ENCODE data around the gene GRIP2.

DNA sequence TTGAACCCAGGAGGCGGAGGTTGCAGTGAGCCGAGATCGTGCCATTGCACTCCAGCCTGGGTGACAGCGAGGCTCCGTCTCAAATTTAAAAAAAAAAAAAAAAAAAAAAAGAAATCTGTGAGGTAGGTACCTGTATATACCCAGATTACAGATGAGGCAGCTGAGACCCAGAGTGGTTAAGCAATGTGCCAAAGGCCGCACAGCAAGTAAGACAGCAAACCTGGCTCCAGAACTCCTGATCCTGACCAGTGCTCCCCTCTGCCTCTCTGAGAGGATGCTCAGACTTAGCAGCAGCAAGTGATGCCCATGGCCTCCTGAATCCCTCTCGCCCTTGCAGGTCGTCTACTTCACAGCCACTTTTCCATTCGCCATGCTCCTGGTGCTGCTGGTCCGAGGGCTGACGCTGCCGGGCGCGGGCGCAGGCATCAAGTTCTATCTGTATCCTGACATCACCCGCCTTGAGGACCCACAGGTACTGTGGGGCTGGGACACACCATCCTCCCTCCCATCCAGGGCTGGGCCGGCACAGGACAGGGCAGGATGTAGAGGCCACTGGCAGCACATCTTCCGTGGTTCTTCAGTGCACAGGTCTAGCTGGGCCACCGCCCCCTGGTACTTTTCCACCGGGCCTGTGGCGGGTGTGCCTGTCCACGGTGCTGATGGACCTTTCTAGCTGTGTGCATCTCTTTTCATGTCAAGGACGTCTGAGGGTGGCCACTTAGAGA lies 73.8 kb downstream of the GRIP2 start:
- TF ChIP-seq, protein P1, sequence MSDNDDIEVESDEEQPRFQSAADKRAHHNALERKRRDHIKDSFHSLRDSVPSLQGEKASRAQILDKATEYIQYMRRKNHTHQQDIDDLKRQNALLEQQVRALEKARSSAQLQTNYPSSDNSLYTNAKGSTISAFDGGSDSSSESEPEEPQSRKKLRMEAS (IDR thresholded peaks at IDR 0.05; ENCODE audit: low read depth, low read length), result no peak
- TF ChIP-seq CTCF (IDR thresholded peaks at IDR 0.05; ENCODE audit: low read depth, low read length) (no peak), POLR2A (IDR thresholded peaks at IDR 0.05; ENCODE audit: extremely low read depth, insufficient read length) (no peak), MYC (IDR thresholded peaks at IDR 0.05; ENCODE audit: low read depth, low read length) (no peak)
